K562 (cell line): ENCODE results near the gene CEP135. TPM values are rescaled to one million over a fixed set of nuclear protein-coding genes. Genes with fewer than 3 reads are reported as not detected.

Experiments
- CBX2 ChIP-seq: fragments of 200-600 bp; sonication (generic); IDR thresholded peaks from one replicate; pipeline ENCODE4 v1.6.1; 2012; ENCODE audit warnings: mild to moderate bottlenecking, low read length, inconsistent platforms; ENCODE audit not compliant: insufficient read depth, poor library complexity, severe bottlenecking
- MED1 ChIP-seq: sonication (generic); formaldehyde crosslinking; IDR thresholded peaks from 2 replicates; pipeline ENCODE4 v1.8.1; 2023; ENCODE audit warnings: missing genetic modification reagents, borderline replicate concordance
- RFX7 ChIP-seq: fragments of 250-450 bp; sonication (Bioruptor Pico); IDR thresholded peaks from 2 replicates; pipeline ENCODE4 v1.5.1; 2021; ENCODE audit warnings: mild to moderate bottlenecking
- ZNF253 ChIP-seq: fragments of 250-450 bp; sonication (Bioruptor Pico); conservative IDR thresholded peaks from 2 replicates; pipeline ENCODE4 v1.6.1; 2021; ENCODE audit warnings: mild to moderate bottlenecking
- ZNF449 ChIP-seq: fragments of 250-450 bp; sonication (Bioruptor Pico); IDR thresholded peaks from 2 replicates; pipeline ENCODE4 v1.8.0; 2022; ENCODE audit warnings: moderate library complexity, mild to moderate bottlenecking, inconsistent platforms
- polyA plus RNA-seq, 8 experiments: library from polyadenylated mRNA; depleted of rRNA in 4 of 8; stranded (reverse) in 5 of 8; unstranded in 3 of 8; fragments of >200 nt; fragmentation: Nextera tagmentation in 2 of 8; fragmentation: Illumina TruSeq in 1 of 8; extraction: Ambion mirVana in 2 of 8; extraction: Trizol in 1 of 8; gene quantifications; 2 replicates each; pipeline versions ENCODE4 v1.2.1 to v1.2.3, GENCODE V29; 2011 to 2014; ENCODE audit warnings: inconsistent platforms in 1 of 8, missing spikeins in 1 of 8
- total RNA-seq, 7 experiments: library from RNA; depleted of rRNA in 6 of 7; stranded (reverse); fragments of >200 nt in 6 of 7; fragmentation: Illumina TruSeq in 2 of 7; extraction: Trizol in 2 of 7; gene quantifications; 2 replicates each; pipeline versions ENCODE4 v1.2.1 to v1.2.3, GENCODE V29; 2011 to 2021; ENCODE audit warnings: low replicate concordance in 1 of 7
- TF ChIP-seq, protein P1 (sequence below), 2 experiments: fragments of 450-650 bp in 1 of 2; IDR thresholded peaks; 2 replicates each; pipeline ENCODE4 v1.6.1; 2011 to 2017; ENCODE audit warnings: low read depth in 2 of 2, antibody characterized with exemption in 1 of 2, borderline replicate concordance in 1 of 2, low read length in 1 of 2, mild to moderate bottlenecking in 1 of 2, mixed read lengths in 1 of 2; ENCODE audit not compliant: control insufficient read depth in 1 of 2
- TF ChIP-seq, protein P2 (sequence below): fragments of 450-650 bp; IDR thresholded peaks from 2 replicates; pipeline ENCODE4 v1.7.0; 2016; ENCODE audit warnings: borderline replicate concordance
- TF ChIP-seq, protein P3 (sequence below): fragments of 450-650 bp; IDR thresholded peaks from 2 replicates; pipeline ENCODE4 v1.6.1; 2016; ENCODE audit warnings: mild to moderate bottlenecking, moderate library complexity

Gene CEP135
- total and polyA plus RNA-seq, 9 of the 15 experiments (the other 6 are each of a cell fraction or from before 2014, with no cell fraction given) = 3.1 to 18.9 (median 15.3) TPM

DNA sequence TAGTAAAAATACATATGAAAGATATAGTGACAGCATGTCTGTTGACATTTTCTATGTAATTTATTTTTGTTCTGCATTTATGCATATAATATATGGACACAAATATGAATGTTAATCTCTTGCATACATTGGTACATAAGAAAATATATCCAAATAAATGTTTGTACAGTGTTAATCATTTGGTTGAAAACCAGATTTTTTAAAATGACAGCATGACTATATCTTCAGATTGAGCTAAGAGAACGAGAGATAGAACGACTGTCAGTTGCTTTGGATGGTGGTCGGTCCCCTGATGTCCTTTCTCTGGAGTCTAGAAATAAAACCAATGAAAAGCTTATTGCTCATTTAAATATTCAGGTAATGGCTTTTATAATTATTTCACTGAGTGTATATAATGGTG is 15.3 kb downstream of the CEP135 start (continued):
- no peak for TF ChIP-seq ZNF449 (CRISPR knock-in tag)
- TF ChIP-seq CBX2 = no peak
- TF ChIP-seq, protein P1, sequence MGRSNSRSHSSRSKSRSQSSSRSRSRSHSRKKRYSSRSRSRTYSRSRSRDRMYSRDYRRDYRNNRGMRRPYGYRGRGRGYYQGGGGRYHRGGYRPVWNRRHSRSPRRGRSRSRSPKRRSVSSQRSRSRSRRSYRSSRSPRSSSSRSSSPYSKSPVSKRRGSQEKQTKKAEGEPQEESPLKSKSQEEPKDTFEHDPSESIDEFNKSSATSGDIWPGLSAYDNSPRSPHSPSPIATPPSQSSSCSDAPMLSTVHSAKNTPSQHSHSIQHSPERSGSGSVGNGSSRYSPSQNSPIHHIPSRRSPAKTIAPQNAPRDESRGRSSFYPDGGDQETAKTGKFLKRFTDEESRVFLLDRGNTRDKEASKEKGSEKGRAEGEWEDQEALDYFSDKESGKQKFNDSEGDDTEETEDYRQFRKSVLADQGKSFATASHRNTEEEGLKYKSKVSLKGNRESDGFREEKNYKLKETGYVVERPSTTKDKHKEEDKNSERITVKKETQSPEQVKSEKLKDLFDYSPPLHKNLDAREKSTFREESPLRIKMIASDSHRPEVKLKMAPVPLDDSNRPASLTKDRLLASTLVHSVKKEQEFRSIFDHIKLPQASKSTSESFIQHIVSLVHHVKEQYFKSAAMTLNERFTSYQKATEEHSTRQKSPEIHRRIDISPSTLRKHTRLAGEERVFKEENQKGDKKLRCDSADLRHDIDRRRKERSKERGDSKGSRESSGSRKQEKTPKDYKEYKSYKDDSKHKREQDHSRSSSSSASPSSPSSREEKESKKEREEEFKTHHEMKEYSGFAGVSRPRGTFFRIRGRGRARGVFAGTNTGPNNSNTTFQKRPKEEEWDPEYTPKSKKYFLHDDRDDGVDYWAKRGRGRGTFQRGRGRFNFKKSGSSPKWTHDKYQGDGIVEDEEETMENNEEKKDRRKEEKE (IDR thresholded peaks at IDR 0.05; ENCODE audit: borderline replicate concordance in 1 of 2, control insufficient read depth in 1 of 2, low read depth in 2 of 2, low read length in 1 of 2) = no peak
- TF ChIP-seq, protein P2, sequence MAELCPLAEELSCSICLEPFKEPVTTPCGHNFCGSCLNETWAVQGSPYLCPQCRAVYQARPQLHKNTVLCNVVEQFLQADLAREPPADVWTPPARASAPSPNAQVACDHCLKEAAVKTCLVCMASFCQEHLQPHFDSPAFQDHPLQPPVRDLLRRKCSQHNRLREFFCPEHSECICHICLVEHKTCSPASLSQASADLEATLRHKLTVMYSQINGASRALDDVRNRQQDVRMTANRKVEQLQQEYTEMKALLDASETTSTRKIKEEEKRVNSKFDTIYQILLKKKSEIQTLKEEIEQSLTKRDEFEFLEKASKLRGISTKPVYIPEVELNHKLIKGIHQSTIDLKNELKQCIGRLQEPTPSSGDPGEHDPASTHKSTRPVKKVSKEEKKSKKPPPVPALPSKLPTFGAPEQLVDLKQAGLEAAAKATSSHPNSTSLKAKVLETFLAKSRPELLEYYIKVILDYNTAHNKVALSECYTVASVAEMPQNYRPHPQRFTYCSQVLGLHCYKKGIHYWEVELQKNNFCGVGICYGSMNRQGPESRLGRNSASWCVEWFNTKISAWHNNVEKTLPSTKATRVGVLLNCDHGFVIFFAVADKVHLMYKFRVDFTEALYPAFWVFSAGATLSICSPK = no peak
- no peak for TF ChIP-seq RFX7 (CRISPR knock-in tag)
- TF ChIP-seq, protein P3, sequence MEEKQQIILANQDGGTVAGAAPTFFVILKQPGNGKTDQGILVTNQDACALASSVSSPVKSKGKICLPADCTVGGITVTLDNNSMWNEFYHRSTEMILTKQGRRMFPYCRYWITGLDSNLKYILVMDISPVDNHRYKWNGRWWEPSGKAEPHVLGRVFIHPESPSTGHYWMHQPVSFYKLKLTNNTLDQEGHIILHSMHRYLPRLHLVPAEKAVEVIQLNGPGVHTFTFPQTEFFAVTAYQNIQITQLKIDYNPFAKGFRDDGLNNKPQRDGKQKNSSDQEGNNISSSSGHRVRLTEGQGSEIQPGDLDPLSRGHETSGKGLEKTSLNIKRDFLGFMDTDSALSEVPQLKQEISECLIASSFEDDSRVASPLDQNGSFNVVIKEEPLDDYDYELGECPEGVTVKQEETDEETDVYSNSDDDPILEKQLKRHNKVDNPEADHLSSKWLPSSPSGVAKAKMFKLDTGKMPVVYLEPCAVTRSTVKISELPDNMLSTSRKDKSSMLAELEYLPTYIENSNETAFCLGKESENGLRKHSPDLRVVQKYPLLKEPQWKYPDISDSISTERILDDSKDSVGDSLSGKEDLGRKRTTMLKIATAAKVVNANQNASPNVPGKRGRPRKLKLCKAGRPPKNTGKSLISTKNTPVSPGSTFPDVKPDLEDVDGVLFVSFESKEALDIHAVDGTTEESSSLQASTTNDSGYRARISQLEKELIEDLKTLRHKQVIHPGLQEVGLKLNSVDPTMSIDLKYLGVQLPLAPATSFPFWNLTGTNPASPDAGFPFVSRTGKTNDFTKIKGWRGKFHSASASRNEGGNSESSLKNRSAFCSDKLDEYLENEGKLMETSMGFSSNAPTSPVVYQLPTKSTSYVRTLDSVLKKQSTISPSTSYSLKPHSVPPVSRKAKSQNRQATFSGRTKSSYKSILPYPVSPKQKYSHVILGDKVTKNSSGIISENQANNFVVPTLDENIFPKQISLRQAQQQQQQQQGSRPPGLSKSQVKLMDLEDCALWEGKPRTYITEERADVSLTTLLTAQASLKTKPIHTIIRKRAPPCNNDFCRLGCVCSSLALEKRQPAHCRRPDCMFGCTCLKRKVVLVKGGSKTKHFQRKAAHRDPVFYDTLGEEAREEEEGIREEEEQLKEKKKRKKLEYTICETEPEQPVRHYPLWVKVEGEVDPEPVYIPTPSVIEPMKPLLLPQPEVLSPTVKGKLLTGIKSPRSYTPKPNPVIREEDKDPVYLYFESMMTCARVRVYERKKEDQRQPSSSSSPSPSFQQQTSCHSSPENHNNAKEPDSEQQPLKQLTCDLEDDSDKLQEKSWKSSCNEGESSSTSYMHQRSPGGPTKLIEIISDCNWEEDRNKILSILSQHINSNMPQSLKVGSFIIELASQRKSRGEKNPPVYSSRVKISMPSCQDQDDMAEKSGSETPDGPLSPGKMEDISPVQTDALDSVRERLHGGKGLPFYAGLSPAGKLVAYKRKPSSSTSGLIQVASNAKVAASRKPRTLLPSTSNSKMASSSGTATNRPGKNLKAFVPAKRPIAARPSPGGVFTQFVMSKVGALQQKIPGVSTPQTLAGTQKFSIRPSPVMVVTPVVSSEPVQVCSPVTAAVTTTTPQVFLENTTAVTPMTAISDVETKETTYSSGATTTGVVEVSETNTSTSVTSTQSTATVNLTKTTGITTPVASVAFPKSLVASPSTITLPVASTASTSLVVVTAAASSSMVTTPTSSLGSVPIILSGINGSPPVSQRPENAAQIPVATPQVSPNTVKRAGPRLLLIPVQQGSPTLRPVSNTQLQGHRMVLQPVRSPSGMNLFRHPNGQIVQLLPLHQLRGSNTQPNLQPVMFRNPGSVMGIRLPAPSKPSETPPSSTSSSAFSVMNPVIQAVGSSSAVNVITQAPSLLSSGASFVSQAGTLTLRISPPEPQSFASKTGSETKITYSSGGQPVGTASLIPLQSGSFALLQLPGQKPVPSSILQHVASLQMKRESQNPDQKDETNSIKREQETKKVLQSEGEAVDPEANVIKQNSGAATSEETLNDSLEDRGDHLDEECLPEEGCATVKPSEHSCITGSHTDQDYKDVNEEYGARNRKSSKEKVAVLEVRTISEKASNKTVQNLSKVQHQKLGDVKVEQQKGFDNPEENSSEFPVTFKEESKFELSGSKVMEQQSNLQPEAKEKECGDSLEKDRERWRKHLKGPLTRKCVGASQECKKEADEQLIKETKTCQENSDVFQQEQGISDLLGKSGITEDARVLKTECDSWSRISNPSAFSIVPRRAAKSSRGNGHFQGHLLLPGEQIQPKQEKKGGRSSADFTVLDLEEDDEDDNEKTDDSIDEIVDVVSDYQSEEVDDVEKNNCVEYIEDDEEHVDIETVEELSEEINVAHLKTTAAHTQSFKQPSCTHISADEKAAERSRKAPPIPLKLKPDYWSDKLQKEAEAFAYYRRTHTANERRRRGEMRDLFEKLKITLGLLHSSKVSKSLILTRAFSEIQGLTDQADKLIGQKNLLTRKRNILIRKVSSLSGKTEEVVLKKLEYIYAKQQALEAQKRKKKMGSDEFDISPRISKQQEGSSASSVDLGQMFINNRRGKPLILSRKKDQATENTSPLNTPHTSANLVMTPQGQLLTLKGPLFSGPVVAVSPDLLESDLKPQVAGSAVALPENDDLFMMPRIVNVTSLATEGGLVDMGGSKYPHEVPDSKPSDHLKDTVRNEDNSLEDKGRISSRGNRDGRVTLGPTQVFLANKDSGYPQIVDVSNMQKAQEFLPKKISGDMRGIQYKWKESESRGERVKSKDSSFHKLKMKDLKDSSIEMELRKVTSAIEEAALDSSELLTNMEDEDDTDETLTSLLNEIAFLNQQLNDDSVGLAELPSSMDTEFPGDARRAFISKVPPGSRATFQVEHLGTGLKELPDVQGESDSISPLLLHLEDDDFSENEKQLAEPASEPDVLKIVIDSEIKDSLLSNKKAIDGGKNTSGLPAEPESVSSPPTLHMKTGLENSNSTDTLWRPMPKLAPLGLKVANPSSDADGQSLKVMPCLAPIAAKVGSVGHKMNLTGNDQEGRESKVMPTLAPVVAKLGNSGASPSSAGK = no peak
- TF ChIP-seq MED1 (CRISPR knock-in tag) = no peak
- TF ChIP-seq ZNF253 (CRISPR knock-in tag) = no peak
